Left lung (tissue), 10 donors: Measurements from ENCODE around the gene TEKT5. TPM values are rescaled to one million over a fixed set of nuclear protein-coding genes. Genes with fewer than 3 reads are reported as not detected.

ENCODE experiments used
- ATAC-seq: fragments of 200-7000 bp; cut with Tn5 transposase; one replicate; pipeline ENCODE4 v1.9.1; 2020; ENCODE audit warnings: moderate library complexity
- DNase-seq, 4 donors: peaks; one replicate each; pipeline ENCODE4 v3.0.0-alpha.2; 2013 to 2020
- H3K27ac ChIP-seq, 2 donors: fragments of 200-600 bp; sonication (generic) in 1 of 2; one replicate each; pipeline versions ENCODE4 v1.5.0 to v1.8.0; 2020 to 2021
- H3K27me3 ChIP-seq, 2 donors: fragments of 200-600 bp; sonication (generic) in 1 of 2; one replicate each; pipeline versions ENCODE4 v1.5.0 to v1.8.0; 2020 to 2021
- H3K36me3 ChIP-seq, 2 donors: fragments of 200-600 bp; sonication (generic) in 1 of 2; one replicate each; pipeline versions ENCODE4 v1.5.0 to v1.8.0; 2020 to 2021
- H3K4me1 ChIP-seq, 2 donors: fragments of 200-600 bp; one replicate each; pipeline ENCODE4 v1.8.0; 2021
- H3K4me3 ChIP-seq, 2 donors: fragments of 200-600 bp; sonication (generic) in 1 of 2; one replicate each; pipeline versions ENCODE4 v1.5.0 to v1.8.0; 2020 to 2021; ENCODE audit warnings: mild to moderate bottlenecking in 1 of 2
- H3K9me3 ChIP-seq, 2 donors: fragments of 200-600 bp; sonication (generic) in 1 of 2; one replicate each; pipeline versions ENCODE4 v1.5.0 to v1.8.0; 2020 to 2021
- intact Hi-C, 2 donors: fragments of 100-400 bp; cut with DNase I; formaldehyde crosslinking; loops; one replicate each; pipeline versions ENCODE4 v1.11.2 to v1.14.2; 2022
- polyA plus RNA-seq, 6 donors: library from polyadenylated mRNA; unstranded; fragments of 120-200 nt; gene quantifications; one replicate each; pipeline ENCODE4 v1.2.1, GENCODE V29; 2013; ENCODE audit not compliant: insufficient read length in 6 of 6
- total RNA-seq, 2 donors: library from RNA; stranded (reverse); fragmentation: NEBNext Ultra II Directional; extraction: Animal tissue kit (Norgen Biotek cat#: 25700); gene quantifications; one replicate each; pipeline ENCODE4 v1.2.1, GENCODE V29; 2021
- TF ChIP-seq, protein P1 (sequence below), 2 donors: fragments of 200-600 bp; sonication (generic) in 1 of 2; IDR thresholded peaks; one replicate each; pipeline versions ENCODE4 v1.5.0 to v1.8.0; 2021; ENCODE audit warnings: antibody characterized with exemption in 2 of 2
- donor health status: DM: no; HTN: yes; CAD: no.
- donor health status: DM: no; HTN: no; CAD: no.

TEKT5 gene
- total and polyA plus RNA-seq, 8 donors = 0.13 to 0.67 (median 0.49) TPM; not detected in 3

DNA sequence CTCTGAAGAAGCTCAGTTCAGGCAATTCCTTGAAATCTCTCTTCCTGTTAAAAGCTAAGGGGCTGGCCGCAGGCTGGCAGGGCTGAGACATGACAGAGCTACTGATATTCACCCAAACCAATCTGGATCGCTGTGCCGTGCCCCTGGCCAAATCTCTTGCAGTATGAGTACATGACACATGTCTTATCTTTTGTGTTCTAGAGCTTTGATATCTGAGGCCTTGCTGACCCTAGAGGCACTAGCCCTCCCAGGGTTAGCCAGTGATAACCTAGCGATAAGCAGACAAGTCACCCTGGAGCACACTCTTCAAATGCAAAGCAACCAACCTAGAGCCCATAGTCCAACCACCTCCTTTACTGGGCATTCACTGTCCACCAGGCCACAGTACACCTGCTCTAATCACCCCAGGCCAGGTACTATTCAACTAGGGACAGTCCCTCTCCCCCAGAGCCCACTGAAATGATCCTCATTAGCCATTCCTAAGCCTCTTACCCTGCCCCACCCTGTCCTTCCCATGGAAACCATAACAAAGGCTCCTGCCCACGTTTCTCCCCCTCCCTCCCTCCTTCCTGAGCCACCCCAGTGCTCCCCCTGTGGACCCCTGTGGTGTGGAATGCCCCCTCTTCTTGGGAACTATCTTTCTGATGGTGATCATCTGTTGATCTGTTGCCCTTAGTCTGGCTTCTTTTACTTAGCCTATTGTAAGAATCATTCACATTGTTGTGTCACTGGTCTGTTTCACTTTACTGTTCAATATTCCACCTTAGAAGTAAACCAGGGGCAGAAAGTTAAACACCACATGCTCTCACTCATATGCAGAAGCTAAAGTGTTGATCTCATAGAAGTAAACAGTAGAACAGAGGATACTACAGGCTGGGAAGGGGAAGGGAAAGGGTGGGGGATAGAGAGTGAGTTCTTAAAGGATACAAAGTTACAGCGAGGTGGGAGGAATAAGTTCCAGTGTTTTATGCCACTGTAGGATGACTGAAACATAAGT lies 52.5 kb downstream of the TEKT5 start:
- no peak for DNase-seq

DNA sequence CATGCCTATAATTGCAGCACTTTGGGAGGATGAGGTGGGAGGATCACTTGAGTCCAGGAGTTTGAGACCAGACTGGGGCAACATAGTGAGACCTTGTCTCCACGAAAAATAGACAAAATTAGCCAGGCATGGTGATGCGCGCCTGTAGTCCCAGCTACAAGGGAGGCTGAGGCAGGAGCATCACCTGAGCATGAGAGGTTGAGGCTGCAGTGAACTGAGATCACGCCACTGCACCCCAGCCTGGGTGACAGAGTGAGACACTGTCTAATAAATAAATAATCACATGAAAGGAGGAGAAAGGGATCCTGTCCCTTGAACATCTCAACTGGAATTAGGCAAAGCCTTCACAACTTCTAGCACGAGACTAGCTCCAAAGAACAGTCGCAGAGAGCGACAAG lies 53.2 kb downstream of the TEKT5 start:
- peaks cover 0 to 6% of the 10 kb centered on the region in 2 donors for H3K4me1 ChIP-seq

More for the DNA sequence above, 52.5 kb downstream of the TEKT5 start:
- no peak overlapping the region for H3K4me3 ChIP-seq
- no peak overlapping the region for H3K27ac ChIP-seq
- H3K36me3 ChIP-seq = no peaks in the 10 kb centered on the region
- no peaks in the 10 kb centered on the region for H3K9me3 ChIP-seq
- no peak for ATAC-seq
- H3K4me1 ChIP-seq = peaks cover 2 to 6% of the 10 kb centered on the region in 2 donors
- intact Hi-C loops = no loop called here
- no peaks in the 10 kb centered on the region for H3K27me3 ChIP-seq
- TF ChIP-seq, protein P1, sequence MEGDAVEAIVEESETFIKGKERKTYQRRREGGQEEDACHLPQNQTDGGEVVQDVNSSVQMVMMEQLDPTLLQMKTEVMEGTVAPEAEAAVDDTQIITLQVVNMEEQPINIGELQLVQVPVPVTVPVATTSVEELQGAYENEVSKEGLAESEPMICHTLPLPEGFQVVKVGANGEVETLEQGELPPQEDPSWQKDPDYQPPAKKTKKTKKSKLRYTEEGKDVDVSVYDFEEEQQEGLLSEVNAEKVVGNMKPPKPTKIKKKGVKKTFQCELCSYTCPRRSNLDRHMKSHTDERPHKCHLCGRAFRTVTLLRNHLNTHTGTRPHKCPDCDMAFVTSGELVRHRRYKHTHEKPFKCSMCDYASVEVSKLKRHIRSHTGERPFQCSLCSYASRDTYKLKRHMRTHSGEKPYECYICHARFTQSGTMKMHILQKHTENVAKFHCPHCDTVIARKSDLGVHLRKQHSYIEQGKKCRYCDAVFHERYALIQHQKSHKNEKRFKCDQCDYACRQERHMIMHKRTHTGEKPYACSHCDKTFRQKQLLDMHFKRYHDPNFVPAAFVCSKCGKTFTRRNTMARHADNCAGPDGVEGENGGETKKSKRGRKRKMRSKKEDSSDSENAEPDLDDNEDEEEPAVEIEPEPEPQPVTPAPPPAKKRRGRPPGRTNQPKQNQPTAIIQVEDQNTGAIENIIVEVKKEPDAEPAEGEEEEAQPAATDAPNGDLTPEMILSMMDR (IDR thresholded peaks at IDR 0.05) = no peak

DNA sequence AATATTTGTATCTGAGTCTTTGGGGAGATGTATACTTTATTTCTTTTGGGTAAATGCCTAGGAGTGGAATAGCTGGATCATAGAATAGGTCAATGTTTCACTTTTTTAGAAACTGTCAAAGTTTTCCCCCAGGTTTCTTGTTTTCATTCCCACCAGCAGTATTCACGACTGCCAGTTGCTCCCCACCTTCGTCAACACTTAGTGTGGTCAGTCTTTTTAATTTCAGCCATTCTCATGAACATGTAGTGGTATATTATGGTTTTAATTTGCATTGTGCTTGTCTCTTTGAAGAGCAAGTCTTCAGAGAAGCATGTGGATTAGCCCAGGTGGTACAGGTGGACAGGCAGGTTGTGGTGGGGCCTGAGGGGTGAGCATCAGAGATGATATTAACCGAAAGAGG lies 53.8 kb downstream of the TEKT5 start:
- DNase-seq = no peak
- Histone ChIP-seq H3K9me3 (no peaks in the 10 kb centered on the region), H3K27ac (no peak overlapping the region), H3K27me3 (no peaks in the 10 kb centered on the region), H3K36me3 (no peaks in the 10 kb centered on the region), H3K4me3 (no peak overlapping the region), H3K4me1 (peaks cover 0 to 6% of the 10 kb centered on the region in 2 donors)
- TF ChIP-seq, protein P1 (IDR thresholded peaks at IDR 0.05) = no peak
- intact Hi-C loops = no loop called here
- no peak for ATAC-seq

More for the DNA sequence above, 53.2 kb downstream of the TEKT5 start:
- Histone ChIP-seq H3K9me3 (no peaks in the 10 kb centered on the region), H3K27ac (no peak overlapping the region), H3K27me3 (no peaks in the 10 kb centered on the region), H3K36me3 (no peaks in the 10 kb centered on the region), H3K4me3 (no peak overlapping the region)
- intact Hi-C loops = no loop called here
- TF ChIP-seq, protein P1 (IDR thresholded peaks at IDR 0.05) = no peak
- no peak for DNase-seq
- no peak for ATAC-seq

DNA sequence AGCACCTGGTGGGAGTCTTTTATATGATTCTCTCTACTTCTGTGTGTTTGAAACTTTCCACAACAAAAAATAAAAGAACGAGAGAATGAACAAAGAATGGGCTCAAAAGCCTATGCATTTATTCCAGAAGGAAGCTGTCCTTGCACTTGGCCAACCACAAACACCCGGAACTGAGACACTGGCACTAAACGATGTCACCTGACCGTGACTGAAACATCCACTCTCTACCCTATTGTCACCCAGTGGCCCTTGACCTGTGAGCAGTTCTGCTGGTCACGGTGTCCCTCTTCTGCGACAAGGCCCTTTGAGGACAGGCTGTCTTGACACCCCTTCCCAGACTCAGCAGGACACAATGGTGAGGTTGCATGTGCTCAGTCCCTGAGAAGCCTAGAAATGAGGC lies 56.6 kb downstream of the TEKT5 start:
- no peak for ATAC-seq

More for the DNA sequence above, 56.6 kb downstream of the TEKT5 start:
- Histone ChIP-seq H3K9me3 (no peaks in the 10 kb centered on the region), H3K4me3 (no peak overlapping the region), H3K27me3 (no peaks in the 10 kb centered on the region), H3K36me3 (no peaks in the 10 kb centered on the region), H3K4me1 (peaks cover 0 to 6% of the 10 kb centered on the region in 2 donors), H3K27ac (no peak overlapping the region)
- TF ChIP-seq, protein P1 (IDR thresholded peaks at IDR 0.05) = no peak
- DNase-seq = no peak
- intact Hi-C loops = no loop called here
